WTC11 (cell line): ENCODE data around the gene SIGLEC1. TPM values are rescaled to one million over a fixed set of nuclear protein-coding genes. Genes with fewer than 3 reads are reported as not detected.

Experiments used
- ATAC-seq: fragments of 200-7000 bp; cut with Tn5 transposase; 2 replicates; pipeline ENCODE4 v1.10.0; 2021; ENCODE audit warnings: mild to moderate bottlenecking, moderate library complexity
- CTCF ChIA-PET: fragments of 300-600 bp; sonication (Branson Sonifier 250); formaldehyde crosslinking; loops from one replicate; lab custom pipeline; 2021; ENCODE audit warnings: antibody characterized with exemption; lab: Charles Lee
- POLR2A ChIA-PET: fragments of 350-600 bp; sonication (Branson Sonifier 250); formaldehyde crosslinking; loops from one replicate; lab custom pipeline; 2021; ENCODE audit warnings: antibody characterized with exemption; lab: Charles Lee
- DNase-seq: peaks from one replicate; pipeline ENCODE4 v3.0.0; 2021; ENCODE audit warnings: low spot score
- H3K27ac Mint-ChIP-seq: 2 replicates; pipeline ENCODE4 v1.8.0; 2021; ENCODE audit warnings: mixed read lengths
- H3K27me3 Mint-ChIP-seq: 2 replicates; pipeline ENCODE4 v1.8.0; 2021; ENCODE audit warnings: low read depth, mild to moderate bottlenecking, moderate library complexity, mixed read lengths
- H3K36me3 Mint-ChIP-seq: 2 replicates; pipeline ENCODE4 v1.8.0; 2021; ENCODE audit warnings: mixed read lengths
- H3K4me1 Mint-ChIP-seq: 2 replicates; pipeline ENCODE4 v1.8.0; 2022; ENCODE audit warnings: mixed read lengths
- H3K4me3 Mint-ChIP-seq: 2 replicates; pipeline ENCODE4 v1.8.0; 2021; ENCODE audit warnings: mild to moderate bottlenecking, moderate library complexity, mixed read lengths
- H3K9me3 Mint-ChIP-seq: 2 replicates; pipeline ENCODE4 v1.8.0; 2021; ENCODE audit warnings: mixed read lengths
- ARID4B ChIP-seq: sonication (generic); formaldehyde crosslinking; IDR thresholded peaks from 2 replicates; pipeline ENCODE4 v1.8.0; 2023; ENCODE audit warnings: missing genetic modification reagents, mild to moderate bottlenecking, borderline replicate concordance
- ATF1 ChIP-seq: sonication (generic); formaldehyde crosslinking; IDR thresholded peaks from 2 replicates; pipeline ENCODE4 v1.8.1; 2023; ENCODE audit warnings: mild to moderate bottlenecking, moderate library complexity, missing genetic modification reagents
- CBFB ChIP-seq: sonication (generic); formaldehyde crosslinking; IDR thresholded peaks from 2 replicates; pipeline ENCODE4 v1.8.1; 2022; ENCODE audit warnings: mild to moderate bottlenecking, low read depth, missing genetic modification reagents
- CREM ChIP-seq: sonication (generic); formaldehyde crosslinking; IDR thresholded peaks from 2 replicates; pipeline ENCODE4 v1.8.1; 2022; ENCODE audit warnings: mild to moderate bottlenecking, missing genetic modification reagents, moderate library complexity
- E2F4 ChIP-seq: sonication (generic); formaldehyde crosslinking; IDR thresholded peaks from 2 replicates; pipeline ENCODE4 v1.8.1; 2022; ENCODE audit warnings: low read depth, mild to moderate bottlenecking, moderate library complexity, missing genetic modification reagents, borderline replicate concordance
- ELF4 ChIP-seq: sonication (generic); formaldehyde crosslinking; IDR thresholded peaks from 2 replicates; pipeline ENCODE4 v1.8.1; 2022; ENCODE audit warnings: low read depth, mild to moderate bottlenecking, moderate library complexity, missing genetic modification reagents
- ERG ChIP-seq: fragments of 250-450 bp; sonication (Bioruptor Pico); IDR thresholded peaks from 2 replicates; pipeline ENCODE4 v1.8.0; 2021; ENCODE audit warnings: mild to moderate bottlenecking
- GTF2I ChIP-seq: fragments of 250-450 bp; sonication (Bioruptor Pico); conservative IDR thresholded peaks from 2 replicates; pipeline ENCODE4 v1.4.0; 2021; ENCODE audit warnings: mild to moderate bottlenecking
- JUN ChIP-seq: sonication (generic); formaldehyde crosslinking; IDR thresholded peaks from 2 replicates; pipeline ENCODE4 v1.8.0; 2023; ENCODE audit warnings: mild to moderate bottlenecking, missing genetic modification reagents
- NFATC4 ChIP-seq: fragments of 250-450 bp; sonication (Bioruptor Pico); IDR thresholded peaks from 2 replicates; pipeline ENCODE4 v1.9.0; 2021; ENCODE audit warnings: mild to moderate bottlenecking
- PRRX2 ChIP-seq: fragments of 250-450 bp; sonication (Bioruptor Pico); IDR thresholded peaks from 2 replicates; pipeline ENCODE4 v1.8.0; 2021; ENCODE audit warnings: mild to moderate bottlenecking
- ZNF121 ChIP-seq: sonication (generic); formaldehyde crosslinking; IDR thresholded peaks from 2 replicates; pipeline ENCODE4 v1.8.0; 2023; ENCODE audit warnings: missing genetic modification reagents
- ZNF423 ChIP-seq: fragments of 250-450 bp; sonication (Bioruptor Pico); IDR thresholded peaks from 2 replicates; pipeline ENCODE4 v2.1.2; 2022; ENCODE audit warnings: mild to moderate bottlenecking, moderate library complexity
- ZNF425 ChIP-seq: fragments of 250-450 bp; sonication (Bioruptor Pico); conservative IDR thresholded peaks from 2 replicates; pipeline ENCODE4 v1.9.0; 2021; ENCODE audit warnings: mild to moderate bottlenecking
- total RNA-seq: library from RNA; stranded (reverse); gene quantifications from 3 replicates; pipeline ENCODE4 v1.2.3, GENCODE V29; 2021
- TF ChIP-seq, protein P1 (sequence below): sonication (generic); formaldehyde crosslinking; IDR thresholded peaks from 2 replicates; pipeline ENCODE4 v1.8.1; 2023; ENCODE audit warnings: mild to moderate bottlenecking, missing genetic modification reagents, moderate library complexity
- TF ChIP-seq, protein P2 (sequence below): sonication (generic); formaldehyde crosslinking; IDR thresholded peaks from 2 replicates; pipeline ENCODE4 v1.8.1; 2023; ENCODE audit warnings: mild to moderate bottlenecking, missing genetic modification reagents, moderate library complexity
- TF ChIP-seq, protein P3 (sequence below): sonication (generic); formaldehyde crosslinking; conservative IDR thresholded peaks from 2 replicates; pipeline ENCODE4 v1.8.1; 2022; ENCODE audit warnings: mild to moderate bottlenecking, missing genetic modification reagents
- TF ChIP-seq, protein P4 (sequence below): fragments of 250-450 bp; sonication (Bioruptor Pico); IDR thresholded peaks from 2 replicates; pipeline ENCODE4 v1.9.0; 2021; ENCODE audit warnings: mild to moderate bottlenecking

The SIGLEC1 gene
- total RNA-seq, 1 experiment from 2014 or later, result 0.04 TPM

DNA sequence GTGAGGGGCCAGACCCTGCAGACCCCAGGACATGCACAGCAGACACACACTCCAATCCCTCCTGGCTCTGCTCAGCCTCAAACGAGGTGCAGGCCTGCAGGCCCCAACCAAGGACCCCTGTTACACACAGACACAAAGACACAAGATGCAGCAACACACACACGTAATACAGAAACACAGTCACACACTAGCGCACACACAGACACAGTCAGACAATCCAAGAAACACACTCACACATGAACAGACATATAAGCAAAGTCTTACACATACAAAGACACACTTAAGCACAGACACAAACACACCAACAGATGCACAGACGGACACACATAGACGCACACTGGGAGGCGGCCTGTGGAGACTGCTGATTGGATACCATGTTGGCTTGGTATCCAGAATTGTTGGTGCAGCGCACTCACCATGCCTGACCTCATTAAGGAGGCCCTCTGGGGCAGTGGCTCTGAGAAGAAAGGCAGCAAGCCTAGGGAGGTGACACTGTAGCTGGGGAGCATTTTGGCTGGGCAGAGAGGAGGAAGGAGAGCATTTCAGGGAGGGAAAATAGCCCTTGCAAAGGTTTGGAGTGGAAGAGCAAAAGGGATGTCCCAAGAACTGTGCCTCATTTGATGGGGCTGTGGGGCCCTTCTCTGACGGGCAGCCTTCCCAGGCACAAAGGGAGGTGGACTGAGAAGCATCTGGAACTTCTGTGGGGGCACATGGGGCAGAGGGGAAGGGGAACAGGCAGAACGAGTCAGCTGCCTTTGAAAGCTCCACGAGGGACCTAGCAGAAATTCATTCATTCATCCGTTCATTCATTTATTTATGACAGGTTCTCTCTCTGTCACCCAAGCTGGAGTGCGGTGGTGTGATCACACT is 18.6 kb upstream of the SIGLEC1 start:
- H3K27ac Mint-ChIP-seq, result no peak overlapping the region
- H3K4me3 Mint-ChIP-seq, result peak overlapping the region; percentile 40; the same call in 1 of the 2 replicates
- no peaks in the 10 kb centered on the region for H3K9me3 Mint-ChIP-seq
- POLR2A ChIA-PET, result interaction anchor here (1.0 kb wide), 1 partner anchor 18 kb away, joined by 4 read pairs; no protein-coding TSS in a partner anchor
- CTCF ChIA-PET, result interaction anchor here (1.1 to 5.5 kb wide), 8 partner anchors 14 to 38 kb away, joined by 3 to 43 read pairs (median 8); no protein-coding TSS in a partner anchor
- H3K4me1 Mint-ChIP-seq, result peaks cover 25% of the 10 kb centered on the region
- TF ChIP-seq, protein P1, sequence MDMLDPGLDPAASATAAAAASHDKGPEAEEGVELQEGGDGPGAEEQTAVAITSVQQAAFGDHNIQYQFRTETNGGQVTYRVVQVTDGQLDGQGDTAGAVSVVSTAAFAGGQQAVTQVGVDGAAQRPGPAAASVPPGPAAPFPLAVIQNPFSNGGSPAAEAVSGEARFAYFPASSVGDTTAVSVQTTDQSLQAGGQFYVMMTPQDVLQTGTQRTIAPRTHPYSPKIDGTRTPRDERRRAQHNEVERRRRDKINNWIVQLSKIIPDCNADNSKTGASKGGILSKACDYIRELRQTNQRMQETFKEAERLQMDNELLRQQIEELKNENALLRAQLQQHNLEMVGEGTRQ (CRISPR knock-in tag), result no peak
- TF ChIP-seq ELF4 (CRISPR knock-in tag), result no peak
- no peaks in the 10 kb centered on the region for H3K36me3 Mint-ChIP-seq
- no peak for DNase-seq
- ATAC-seq, result no peak
- peaks cover 51% of the 10 kb centered on the region for H3K27me3 Mint-ChIP-seq

DNA sequence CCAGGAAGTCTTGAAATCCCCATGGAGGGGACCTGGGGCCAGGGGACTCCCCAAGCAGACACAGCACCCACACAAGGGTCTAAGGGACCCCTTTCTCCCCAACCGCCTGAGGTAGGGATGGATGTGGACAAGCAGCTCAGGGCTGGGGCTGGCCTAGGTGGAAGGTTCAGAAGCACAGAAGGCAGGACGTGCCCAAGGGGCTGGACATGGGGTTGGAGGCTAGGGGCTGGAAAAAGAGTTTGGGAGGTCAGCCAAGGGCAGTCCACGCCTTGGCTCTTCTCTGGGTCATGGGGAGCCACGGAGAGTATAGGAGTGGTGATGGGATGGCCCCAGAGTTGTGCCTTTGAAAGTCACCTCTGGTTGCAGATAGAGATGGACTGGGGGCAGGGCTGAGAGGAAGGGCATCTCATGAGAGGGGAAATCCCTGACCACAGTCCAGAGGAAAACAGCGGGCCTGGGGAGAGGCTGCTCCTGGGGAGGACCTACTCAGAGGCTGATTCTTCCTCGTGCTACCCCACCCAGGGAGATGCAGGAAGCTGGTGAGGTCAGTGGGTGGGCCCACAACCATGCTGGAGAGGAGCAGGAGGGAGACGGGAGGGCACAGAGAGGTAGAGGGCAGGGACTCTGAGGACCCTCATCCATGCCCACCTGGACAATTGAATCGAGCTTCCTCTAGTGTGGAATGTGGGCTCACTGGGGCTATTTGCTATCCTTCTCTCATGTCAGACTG is 17.6 kb upstream of the SIGLEC1 start:
- H3K9me3 Mint-ChIP-seq, result no peaks in the 10 kb centered on the region
- H3K27me3 Mint-ChIP-seq, result peaks cover 51% of the 10 kb centered on the region
- H3K27ac Mint-ChIP-seq, result no peak overlapping the region
- DNase-seq (no peak), ATAC-seq (no peak)
- ChIA-PET POLR2A (no interaction called here), CTCF (interaction anchor here (1.2 to 5.5 kb wide), 3 partner anchors 15 to 167 kb away, joined by 3 to 43 read pairs (median 9); no protein-coding TSS in a partner anchor)
- no peak overlapping the region for H3K4me3 Mint-ChIP-seq
- H3K4me1 Mint-ChIP-seq, result peaks cover 25% of the 10 kb centered on the region
- no peaks in the 10 kb centered on the region for H3K36me3 Mint-ChIP-seq
- no peak for TF ChIP-seq ERG
- TF ChIP-seq GTF2I (CRISPR knock-in tag), result no peak
- TF ChIP-seq ZNF423 (CRISPR knock-in tag), result no peak
- TF ChIP-seq ATF1 (CRISPR knock-in tag), result no peak
- TF ChIP-seq NFATC4 (CRISPR knock-in tag), result no peak
- TF ChIP-seq, protein P2, sequence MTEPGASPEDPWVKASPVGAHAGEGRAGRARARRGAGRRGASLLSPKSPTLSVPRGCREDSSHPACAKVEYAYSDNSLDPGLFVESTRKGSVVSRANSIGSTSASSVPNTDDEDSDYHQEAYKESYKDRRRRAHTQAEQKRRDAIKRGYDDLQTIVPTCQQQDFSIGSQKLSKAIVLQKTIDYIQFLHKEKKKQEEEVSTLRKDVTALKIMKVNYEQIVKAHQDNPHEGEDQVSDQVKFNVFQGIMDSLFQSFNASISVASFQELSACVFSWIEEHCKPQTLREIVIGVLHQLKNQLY (CRISPR knock-in tag), result no peak
- no peak for TF ChIP-seq CBFB (CRISPR knock-in tag)
- TF ChIP-seq E2F4 (CRISPR knock-in tag), result no peak
- TF ChIP-seq JUN (CRISPR knock-in tag), result no peak
- no peak for TF ChIP-seq CREM
- TF ChIP-seq, protein P3, sequence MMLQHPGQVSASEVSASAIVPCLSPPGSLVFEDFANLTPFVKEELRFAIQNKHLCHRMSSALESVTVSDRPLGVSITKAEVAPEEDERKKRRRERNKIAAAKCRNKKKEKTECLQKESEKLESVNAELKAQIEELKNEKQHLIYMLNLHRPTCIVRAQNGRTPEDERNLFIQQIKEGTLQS (CRISPR knock-in tag), result no peak
- TF ChIP-seq ARID4B (CRISPR knock-in tag), result no peak
- TF ChIP-seq, protein P4, sequence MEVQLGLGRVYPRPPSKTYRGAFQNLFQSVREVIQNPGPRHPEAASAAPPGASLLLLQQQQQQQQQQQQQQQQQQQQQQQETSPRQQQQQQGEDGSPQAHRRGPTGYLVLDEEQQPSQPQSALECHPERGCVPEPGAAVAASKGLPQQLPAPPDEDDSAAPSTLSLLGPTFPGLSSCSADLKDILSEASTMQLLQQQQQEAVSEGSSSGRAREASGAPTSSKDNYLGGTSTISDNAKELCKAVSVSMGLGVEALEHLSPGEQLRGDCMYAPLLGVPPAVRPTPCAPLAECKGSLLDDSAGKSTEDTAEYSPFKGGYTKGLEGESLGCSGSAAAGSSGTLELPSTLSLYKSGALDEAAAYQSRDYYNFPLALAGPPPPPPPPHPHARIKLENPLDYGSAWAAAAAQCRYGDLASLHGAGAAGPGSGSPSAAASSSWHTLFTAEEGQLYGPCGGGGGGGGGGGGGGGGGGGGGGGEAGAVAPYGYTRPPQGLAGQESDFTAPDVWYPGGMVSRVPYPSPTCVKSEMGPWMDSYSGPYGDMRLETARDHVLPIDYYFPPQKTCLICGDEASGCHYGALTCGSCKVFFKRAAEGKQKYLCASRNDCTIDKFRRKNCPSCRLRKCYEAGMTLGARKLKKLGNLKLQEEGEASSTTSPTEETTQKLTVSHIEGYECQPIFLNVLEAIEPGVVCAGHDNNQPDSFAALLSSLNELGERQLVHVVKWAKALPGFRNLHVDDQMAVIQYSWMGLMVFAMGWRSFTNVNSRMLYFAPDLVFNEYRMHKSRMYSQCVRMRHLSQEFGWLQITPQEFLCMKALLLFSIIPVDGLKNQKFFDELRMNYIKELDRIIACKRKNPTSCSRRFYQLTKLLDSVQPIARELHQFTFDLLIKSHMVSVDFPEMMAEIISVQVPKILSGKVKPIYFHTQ (CRISPR knock-in tag), result no peak
- no peak for TF ChIP-seq ZNF425
- no peak for TF ChIP-seq ZNF121 (CRISPR knock-in tag)
- TF ChIP-seq PRRX2 (CRISPR knock-in tag), result no peak
